ENCODE results near the gene QRICH2. TPM values are rescaled to one million over a fixed set of nuclear protein-coding genes. Genes with fewer than 3 reads are reported as not detected.
"Not testable (repeated sequence)": the region's sequence is repeated elsewhere in the genome, so short reads cannot be mapped to it uniquely, and the experiment has no call there.

QRICH2 gene
- total RNA-seq, 6 donors from 2014 or later: 1.7 to 9.4 (median 2.8) TPM

- ATAC-seq (ENCODE audit: low FRiP score in 2 of 2): no peak
Measured at GRCh38 chr17:76260220-76260619, 47.9 kb downstream of the QRICH2 start.

GRCh38 chr17:76256430-76257050, 51.5 kb downstream of the QRICH2 start:
- peak in 1 of 4 donors; percentile 48 for TF ChIP-seq POLR2A (IDR thresholded peaks at IDR 0.05)
- ATAC-seq (ENCODE audit: low FRiP score in 2 of 2); H3K27me3 ChIP-seq; H3K9me3 ChIP-seq; H3K4me3 ChIP-seq; H3K27ac ChIP-seq; H3K36me3 ChIP-seq: not testable (repeated sequence)
- peak in 1 of 2 donors; percentile 20 for DNase-seq
- H3K4me1 ChIP-seq: peaks cover 22 to 40% (median 29%) of the 10 kb centered on the region in 4 donors
- WGBS, 2 donors: 80 to 85% methylated on average over 19 of the region's 19 CpGs

More at GRCh38 chr17:76260220-76260619, 47.9 kb downstream of the QRICH2 start:
- Histone ChIP-seq H3K4me3 (no peak overlapping the region), H3K27me3 (no peaks in the 10 kb centered on the region), H3K36me3 (no peaks in the 10 kb centered on the region), H3K27ac (peak overlapping the region; percentile 22 to 52 (median 40)), H3K4me1 (peaks cover 33 to 48% (median 43%) of the 10 kb centered on the region in 4 donors), H3K9me3 (no peaks in the 10 kb centered on the region)
- WGBS, 2 donors: 91 to 95% methylated on average over 7 of the region's 7 CpGs
- TF ChIP-seq POLR2A (IDR thresholded peaks at IDR 0.05): no peak
- no peak for TF ChIP-seq POLR2AphosphoS5 (IDR thresholded peaks at IDR 0.05)
- TF ChIP-seq EP300 (IDR thresholded peaks at IDR 0.05): no peak
- TF ChIP-seq, protein P1, sequence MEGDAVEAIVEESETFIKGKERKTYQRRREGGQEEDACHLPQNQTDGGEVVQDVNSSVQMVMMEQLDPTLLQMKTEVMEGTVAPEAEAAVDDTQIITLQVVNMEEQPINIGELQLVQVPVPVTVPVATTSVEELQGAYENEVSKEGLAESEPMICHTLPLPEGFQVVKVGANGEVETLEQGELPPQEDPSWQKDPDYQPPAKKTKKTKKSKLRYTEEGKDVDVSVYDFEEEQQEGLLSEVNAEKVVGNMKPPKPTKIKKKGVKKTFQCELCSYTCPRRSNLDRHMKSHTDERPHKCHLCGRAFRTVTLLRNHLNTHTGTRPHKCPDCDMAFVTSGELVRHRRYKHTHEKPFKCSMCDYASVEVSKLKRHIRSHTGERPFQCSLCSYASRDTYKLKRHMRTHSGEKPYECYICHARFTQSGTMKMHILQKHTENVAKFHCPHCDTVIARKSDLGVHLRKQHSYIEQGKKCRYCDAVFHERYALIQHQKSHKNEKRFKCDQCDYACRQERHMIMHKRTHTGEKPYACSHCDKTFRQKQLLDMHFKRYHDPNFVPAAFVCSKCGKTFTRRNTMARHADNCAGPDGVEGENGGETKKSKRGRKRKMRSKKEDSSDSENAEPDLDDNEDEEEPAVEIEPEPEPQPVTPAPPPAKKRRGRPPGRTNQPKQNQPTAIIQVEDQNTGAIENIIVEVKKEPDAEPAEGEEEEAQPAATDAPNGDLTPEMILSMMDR (IDR thresholded peaks at IDR 0.05): no peak
- DNase-seq: no peak

DNA sequence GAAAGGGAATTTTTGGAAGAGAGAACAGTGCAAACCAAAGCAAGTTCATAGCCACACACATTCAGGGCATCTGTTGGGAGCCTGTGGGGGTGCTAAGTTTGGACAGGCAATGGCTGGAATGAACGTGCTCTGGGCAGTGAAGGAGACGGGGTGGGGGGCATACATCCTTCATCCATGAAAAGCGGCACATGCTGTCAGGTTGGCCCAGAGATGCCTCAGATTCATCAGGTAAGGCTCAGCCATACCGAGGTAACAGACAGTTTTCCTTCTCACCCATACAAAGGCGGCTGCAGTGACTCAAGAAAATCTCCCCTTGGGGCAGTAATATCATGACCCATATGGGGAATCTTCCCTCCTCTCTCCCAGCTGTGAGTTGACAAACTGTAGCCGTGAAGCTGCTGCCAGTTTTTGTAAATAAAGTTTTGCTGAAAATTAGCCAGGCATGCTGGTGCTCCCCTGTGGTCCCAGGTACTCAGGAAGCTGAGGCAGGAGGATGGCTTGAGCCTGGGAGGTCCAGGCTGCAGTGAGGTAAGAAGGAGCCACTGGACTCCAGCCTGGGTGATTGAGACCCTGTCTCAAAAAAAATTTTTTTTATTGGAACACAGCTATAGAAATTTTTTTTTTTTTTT, 52.2 kb downstream of the QRICH2 start:
- H3K27ac ChIP-seq: no peak overlapping the region
- no peak overlapping the region for H3K4me3 ChIP-seq
- DNase-seq (peak in 1 of 2 donors; percentile 10), ATAC-seq (ENCODE audit: low FRiP score in 2 of 2) (no peak)
- peaks cover 26 to 43% (median 29%) of the 10 kb centered on the region in 4 donors for H3K4me1 ChIP-seq
- TF ChIP-seq POLR2AphosphoS5 (IDR thresholded peaks at IDR 0.05) (no peak), POLR2A (IDR thresholded peaks at IDR 0.05) (no peak), EP300 (IDR thresholded peaks at IDR 0.05) (no peak)
- TF ChIP-seq, protein P1 (IDR thresholded peaks at IDR 0.05): no peak
- H3K27me3 ChIP-seq: no peaks in the 10 kb centered on the region
- H3K9me3 ChIP-seq: no peaks in the 10 kb centered on the region
- no peaks in the 10 kb centered on the region for H3K36me3 ChIP-seq
- WGBS, 2 donors: 69 to 88% methylated on average over 2 to 6 of the region's 6 CpGs

DNA sequence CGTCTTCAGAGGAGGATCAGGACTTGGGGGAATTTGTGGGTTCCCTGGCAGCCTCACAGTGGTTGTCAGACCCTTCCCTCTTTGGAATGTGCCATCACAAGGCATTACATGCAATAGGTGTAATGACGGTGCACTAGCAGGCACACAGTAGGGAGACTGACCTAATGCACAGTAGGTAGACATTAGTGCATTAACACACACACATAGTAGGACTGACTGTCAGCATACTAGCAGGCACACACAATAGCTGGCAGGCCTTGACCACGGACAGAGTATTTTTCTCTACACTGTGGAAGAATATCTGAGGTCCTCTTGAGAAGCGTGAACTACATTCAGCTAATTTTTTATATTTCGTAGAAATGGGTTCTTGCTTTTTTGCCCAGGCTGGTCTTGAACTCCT, 53.8 kb downstream of the QRICH2 start:
- Histone ChIP-seq H3K36me3 (no peaks in the 10 kb centered on the region), H3K4me1 (peaks cover 19 to 29% (median 24%) of the 10 kb centered on the region in 4 donors), H3K27me3 (no peaks in the 10 kb centered on the region), H3K27ac (no peak overlapping the region), H3K4me3 (no peak overlapping the region), H3K9me3 (no peaks in the 10 kb centered on the region)
- TF ChIP-seq POLR2A (IDR thresholded peaks at IDR 0.05) (no peak), POLR2AphosphoS5 (IDR thresholded peaks at IDR 0.05) (no peak), EP300 (IDR thresholded peaks at IDR 0.05) (no peak)
- TF ChIP-seq, protein P1 (IDR thresholded peaks at IDR 0.05): no peak
- DNase-seq (no peak), ATAC-seq (ENCODE audit: low FRiP score in 2 of 2) (no peak)
- 92 to 94% methylated on average over 5 of the region's 5 CpGs for WGBS, 2 donors

DNA sequence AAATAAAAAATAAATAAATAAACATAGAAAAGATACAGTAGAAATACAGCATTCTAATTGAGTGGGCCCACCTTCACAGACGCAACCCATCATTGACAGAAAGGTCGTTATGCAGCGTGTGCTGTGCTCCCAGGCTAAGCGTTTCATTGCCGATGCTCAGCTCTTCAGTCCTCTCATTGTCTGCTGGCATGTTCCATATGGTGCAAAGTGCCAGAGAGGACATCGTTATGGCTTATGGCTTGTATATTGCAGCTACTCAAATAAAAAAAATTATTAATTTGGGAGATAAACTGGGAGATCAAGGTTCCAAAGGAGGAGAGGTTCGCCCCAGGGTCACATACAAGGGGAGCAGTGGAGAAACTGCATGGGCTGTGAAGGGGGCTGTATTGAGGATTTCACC, 54.2 kb downstream of the QRICH2 start:
- H3K36me3 ChIP-seq: no peaks in the 10 kb centered on the region
- no peak for TF ChIP-seq EP300 (IDR thresholded peaks at IDR 0.05)
- TF ChIP-seq, protein P1 (IDR thresholded peaks at IDR 0.05): no peak
- no peak for TF ChIP-seq POLR2A (IDR thresholded peaks at IDR 0.05)
- TF ChIP-seq POLR2AphosphoS5 (IDR thresholded peaks at IDR 0.05): no peak
- WGBS, 2 donors: 83 to 84% methylated on average over 7 of the region's 7 CpGs
- no peaks in the 10 kb centered on the region for H3K9me3 ChIP-seq
- ATAC-seq (ENCODE audit: low FRiP score in 2 of 2) (no peak), DNase-seq (no peak)
- peaks cover 19 to 29% (median 23%) of the 10 kb centered on the region in 4 donors for H3K4me1 ChIP-seq
- peak overlapping the region in 1 of 4 donors; percentile 85 for H3K27ac ChIP-seq
- no peak overlapping the region for H3K4me3 ChIP-seq
- no peaks in the 10 kb centered on the region for H3K27me3 ChIP-seq

DNA sequence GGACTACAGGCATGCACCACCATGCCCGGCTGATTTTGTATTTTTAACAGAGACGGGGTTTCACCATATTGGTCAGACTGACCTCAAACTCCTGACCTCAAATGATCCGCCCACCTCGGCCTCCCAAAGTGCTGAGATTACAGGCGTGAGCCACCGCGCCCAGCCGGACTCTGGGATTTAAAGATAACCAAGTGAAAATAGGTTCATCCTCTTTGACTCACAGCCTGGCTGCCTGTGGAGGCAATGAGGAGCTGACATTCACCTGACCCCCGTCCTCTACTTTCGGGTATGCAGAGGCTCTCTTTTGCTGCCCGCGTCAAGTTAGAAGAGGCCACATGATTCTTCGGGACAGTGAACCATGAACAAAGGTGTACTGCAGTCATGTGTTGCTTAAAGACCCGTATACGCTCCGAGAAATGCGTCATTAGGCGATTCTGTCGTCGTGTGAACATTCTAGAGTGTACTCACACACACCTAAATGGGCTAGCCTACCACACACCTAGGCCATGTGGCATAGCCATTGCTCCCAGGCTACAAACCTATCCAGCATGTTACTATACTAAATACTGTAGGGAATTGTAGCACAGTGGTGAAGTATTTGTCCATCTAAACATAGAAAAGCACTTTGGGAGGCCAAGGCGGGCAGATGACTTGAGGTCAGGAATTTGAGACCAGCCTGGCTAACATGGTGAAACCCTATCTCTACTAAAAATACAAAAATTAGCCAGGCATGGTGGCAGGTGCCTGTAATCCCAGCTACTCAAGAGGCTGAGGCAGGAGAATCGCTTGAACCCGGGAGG, 54.9 kb downstream of the QRICH2 start:
- peak in 1 of 2 donors; percentile 14 for ATAC-seq (ENCODE audit: low FRiP score in 2 of 2)
- not testable (repeated sequence) for H3K4me3 ChIP-seq, DNase-seq, H3K36me3 ChIP-seq, H3K9me3 ChIP-seq, H3K27me3 ChIP-seq
- peaks cover 19 to 29% (median 22%) of the 10 kb centered on the region in 4 donors for H3K4me1 ChIP-seq
- H3K27ac ChIP-seq: peak overlapping the region; percentile 72 to 86 (median 84)
- 85 to 93% methylated on average over 23 of the region's 23 CpGs for WGBS, 2 donors
